Activated CD8-positive, alpha-beta T cell treated with anti-CD3 and anti-CD28 coated beads for 36 hours (primary cell): ENCODE results near the gene ARHGAP10. TPM values are rescaled to one million over a fixed set of nuclear protein-coding genes. Genes with fewer than 3 reads are reported as not detected.

ENCODE experiments used
- ATAC-seq: fragments of 200-7000 bp; cut with Tn5 transposase; one replicate; pipeline ENCODE4 v1.10.0; 2021; ENCODE audit warnings: mild to moderate bottlenecking, moderate library complexity
- CTCF ChIA-PET: fragments of 350-600 bp; sonication (Branson Sonifier 250); formaldehyde crosslinking; loops from one replicate; lab custom pipeline; 2021; ENCODE audit warnings: antibody characterized with exemption; lab: Charles Lee
- POLR2A ChIA-PET: fragments of 350-600 bp; sonication (Branson Sonifier 250); formaldehyde crosslinking; loops from one replicate; lab custom pipeline; 2021; ENCODE audit warnings: antibody characterized with exemption; lab: Charles Lee
- DNase-seq: peaks from one replicate; pipeline ENCODE4 v3.0.0-alpha.2; 2020
- H3K27ac Mint-ChIP-seq: one replicate; pipeline ENCODE4 v1.8.0; 2021; ENCODE audit warnings: mild to moderate bottlenecking, mixed read lengths
- H3K27me3 Mint-ChIP-seq: one replicate; pipeline ENCODE4 v1.8.0; 2021; ENCODE audit warnings: mixed read lengths
- H3K36me3 Mint-ChIP-seq: one replicate; pipeline ENCODE4 v1.8.0; 2021; ENCODE audit warnings: low read depth, mixed read lengths
- H3K4me1 Mint-ChIP-seq: one replicate; pipeline ENCODE4 v1.8.0; 2021; ENCODE audit warnings: low read depth, mixed read lengths
- H3K4me3 Mint-ChIP-seq: one replicate; pipeline ENCODE4 v1.8.0; 2021; ENCODE audit warnings: mild to moderate bottlenecking, moderate library complexity, mixed read lengths
- H3K9me3 Mint-ChIP-seq: one replicate; pipeline ENCODE4 v1.8.0; 2021; ENCODE audit warnings: mixed read lengths
- intact Hi-C: fragments of 100-400 bp; cut with micrococcal nuclease; formaldehyde crosslinking; loops from one replicate; pipeline ENCODE4 v1.10.0; 2022
- total RNA-seq, 2 experiments: library from RNA; stranded (reverse); gene quantifications; one replicate each; pipeline ENCODE4 v1.2.3, GENCODE V29; 2021
- TF ChIP-seq, protein P1 (sequence below): fragments of 200-600 bp; IDR thresholded peaks from one replicate; pipeline ENCODE4 v1.8.0; 2022; ENCODE audit warnings: antibody characterized with exemption, mild to moderate bottlenecking

The ARHGAP10 gene
- total RNA-seq, 2 experiments from 2014 or later = 4.0 to 5.1 TPM

DNA sequence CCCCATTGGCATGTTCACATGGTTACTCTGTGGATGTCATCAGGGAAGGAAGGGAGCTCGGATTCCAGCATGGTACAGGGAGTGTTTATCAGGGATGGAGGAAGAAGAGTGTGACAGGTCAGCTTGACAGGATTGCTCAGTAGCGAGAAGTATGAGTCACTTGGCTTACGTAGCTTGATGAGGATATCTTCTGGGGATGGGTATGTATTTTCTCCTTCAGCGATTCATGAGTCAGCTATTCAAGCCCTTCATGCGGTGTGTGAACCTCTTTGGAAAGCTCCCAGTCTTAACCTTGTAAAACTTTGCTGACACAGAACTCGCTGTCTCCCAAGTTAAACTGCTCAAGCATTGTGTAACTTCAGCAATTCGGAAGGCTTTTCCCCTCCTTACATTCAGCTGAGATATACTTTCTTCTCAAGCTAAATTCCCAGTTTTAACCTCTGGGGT, 275.4 kb downstream of the ARHGAP10 start:
- peaks cover 1% of the 10 kb centered on the region for H3K36me3 Mint-ChIP-seq
- TF ChIP-seq, protein P1, sequence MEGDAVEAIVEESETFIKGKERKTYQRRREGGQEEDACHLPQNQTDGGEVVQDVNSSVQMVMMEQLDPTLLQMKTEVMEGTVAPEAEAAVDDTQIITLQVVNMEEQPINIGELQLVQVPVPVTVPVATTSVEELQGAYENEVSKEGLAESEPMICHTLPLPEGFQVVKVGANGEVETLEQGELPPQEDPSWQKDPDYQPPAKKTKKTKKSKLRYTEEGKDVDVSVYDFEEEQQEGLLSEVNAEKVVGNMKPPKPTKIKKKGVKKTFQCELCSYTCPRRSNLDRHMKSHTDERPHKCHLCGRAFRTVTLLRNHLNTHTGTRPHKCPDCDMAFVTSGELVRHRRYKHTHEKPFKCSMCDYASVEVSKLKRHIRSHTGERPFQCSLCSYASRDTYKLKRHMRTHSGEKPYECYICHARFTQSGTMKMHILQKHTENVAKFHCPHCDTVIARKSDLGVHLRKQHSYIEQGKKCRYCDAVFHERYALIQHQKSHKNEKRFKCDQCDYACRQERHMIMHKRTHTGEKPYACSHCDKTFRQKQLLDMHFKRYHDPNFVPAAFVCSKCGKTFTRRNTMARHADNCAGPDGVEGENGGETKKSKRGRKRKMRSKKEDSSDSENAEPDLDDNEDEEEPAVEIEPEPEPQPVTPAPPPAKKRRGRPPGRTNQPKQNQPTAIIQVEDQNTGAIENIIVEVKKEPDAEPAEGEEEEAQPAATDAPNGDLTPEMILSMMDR = no peak
- intact Hi-C loops = no loop called here
- H3K4me1 Mint-ChIP-seq = peaks cover 5% of the 10 kb centered on the region
- no peak overlapping the region for H3K27ac Mint-ChIP-seq
- no peak overlapping the region for H3K4me3 Mint-ChIP-seq
- ATAC-seq (no peak), DNase-seq (no peak)
- ChIA-PET CTCF (no interaction called here), POLR2A (no interaction called here)
- no peaks in the 10 kb centered on the region for H3K27me3 Mint-ChIP-seq
- no peaks in the 10 kb centered on the region for H3K9me3 Mint-ChIP-seq

DNA sequence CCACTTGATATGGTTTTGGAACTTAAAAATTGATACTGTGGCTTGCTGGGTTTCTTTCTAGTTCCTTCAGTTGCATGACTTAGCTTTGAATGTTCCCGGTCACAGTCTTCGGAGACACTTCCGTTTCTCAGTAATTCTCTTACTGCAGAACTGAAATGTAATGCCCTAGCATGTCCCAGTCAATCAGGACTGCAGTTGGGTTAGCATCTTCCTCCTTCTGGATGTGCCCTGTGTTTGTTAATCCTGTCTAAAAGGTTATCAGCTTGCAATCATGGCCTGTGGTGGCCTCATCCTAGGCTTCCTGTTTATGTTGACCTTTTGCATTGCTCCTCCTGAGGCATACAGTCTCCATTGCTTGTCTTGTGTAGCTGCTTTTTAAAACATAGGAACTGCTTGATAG, 275.9 kb downstream of the ARHGAP10 start:
- H3K4me1 Mint-ChIP-seq = peaks cover 5% of the 10 kb centered on the region
- ATAC-seq (no peak), DNase-seq (no peak)
- peaks cover 1% of the 10 kb centered on the region for H3K36me3 Mint-ChIP-seq
- intact Hi-C loops = no loop called here
- no peaks in the 10 kb centered on the region for H3K9me3 Mint-ChIP-seq
- ChIA-PET POLR2A (no interaction called here), CTCF (no interaction called here)
- no peak overlapping the region for H3K27ac Mint-ChIP-seq
- TF ChIP-seq, protein P1 = no peak
- no peak overlapping the region for H3K4me3 Mint-ChIP-seq
- H3K27me3 Mint-ChIP-seq = no peaks in the 10 kb centered on the region

DNA sequence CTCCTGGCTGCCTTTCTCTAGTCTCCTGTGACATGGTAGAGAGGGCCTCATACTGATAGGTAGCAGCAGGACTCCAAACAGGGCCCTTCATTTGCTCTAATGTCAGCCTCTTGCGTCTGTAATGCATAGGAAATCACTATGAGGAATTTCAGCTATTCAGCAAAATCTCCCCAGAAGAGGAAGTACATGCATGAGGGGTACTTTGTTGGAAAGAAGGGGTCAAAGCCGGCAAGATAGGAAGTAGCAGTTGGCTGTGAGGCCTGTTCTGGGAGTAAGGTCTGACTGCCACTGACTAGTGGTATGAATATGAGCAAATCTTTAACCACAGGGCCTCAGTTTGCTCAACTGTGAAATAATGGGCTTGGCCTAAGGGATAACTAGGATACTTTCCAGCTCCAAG, 283.2 kb downstream of the ARHGAP10 start:
- TF ChIP-seq, protein P1 = no peak
- intact Hi-C loops = no loop called here
- no peak overlapping the region for H3K27ac Mint-ChIP-seq

DNA sequence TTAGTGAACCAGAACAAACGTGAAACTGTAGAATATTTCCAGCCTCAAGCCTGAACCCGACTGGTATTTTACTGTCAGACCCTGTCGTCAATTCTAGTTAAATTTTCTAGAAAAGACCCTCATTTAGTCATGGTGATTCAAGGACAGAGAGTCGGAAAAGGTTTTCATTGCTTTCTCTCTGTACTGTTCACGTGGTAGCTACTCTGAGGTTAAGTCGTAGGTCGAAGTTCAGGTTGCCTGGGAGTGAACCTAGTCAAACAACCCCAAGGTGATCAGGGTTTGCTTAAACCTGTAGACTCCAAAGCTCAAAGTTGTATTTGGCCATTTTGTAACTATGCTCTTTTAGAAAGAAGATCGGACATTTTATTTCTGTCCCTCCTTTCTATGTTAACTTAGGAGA, 283.6 kb downstream of the ARHGAP10 start:
- no peaks in the 10 kb centered on the region for H3K36me3 Mint-ChIP-seq
- CTCF ChIA-PET = interaction anchor here (1.4 kb wide), 1 partner anchor 32 kb away, joined by 3 read pairs; no protein-coding TSS in a partner anchor

More for the DNA sequence above, 283.2 kb downstream of the ARHGAP10 start:
- CTCF ChIA-PET = interaction anchor here (1.4 kb wide), 1 partner anchor 31 kb away, joined by 3 read pairs; no protein-coding TSS in a partner anchor
- Mint-ChIP-seq H3K9me3 (no peaks in the 10 kb centered on the region), H3K4me3 (no peak overlapping the region), H3K27me3 (no peaks in the 10 kb centered on the region), H3K36me3 (no peaks in the 10 kb centered on the region), H3K4me1 (no peaks in the 10 kb centered on the region)
- POLR2A ChIA-PET = no interaction called here
- no peak for DNase-seq
- no peak for ATAC-seq

DNA sequence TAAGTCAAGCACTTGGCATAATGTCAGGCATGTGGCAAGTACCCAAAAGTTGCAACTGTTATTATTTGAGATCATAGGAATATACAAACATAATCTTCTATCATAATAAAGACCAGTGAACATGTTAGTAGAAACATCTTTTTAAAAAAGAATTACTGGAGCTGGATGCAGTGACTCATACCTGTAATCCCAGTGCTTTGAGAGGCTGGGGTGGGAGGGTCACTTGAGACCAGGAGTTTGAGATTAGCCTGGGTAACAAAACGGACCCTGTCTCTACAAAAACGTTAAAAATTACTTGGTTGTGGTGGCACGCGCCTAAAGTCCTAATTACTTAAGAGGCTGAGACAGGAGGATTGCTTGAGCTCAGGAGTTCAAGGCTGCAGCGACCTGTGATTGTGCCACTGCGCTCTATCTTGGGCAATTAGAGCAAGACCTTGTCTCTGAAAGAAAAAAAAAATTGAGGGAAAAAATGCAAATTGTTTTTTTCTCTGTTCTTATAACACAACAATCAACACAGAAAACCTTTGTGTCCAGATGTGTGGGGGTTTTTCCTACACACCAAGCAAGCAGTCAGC, 284.3 kb downstream of the ARHGAP10 start:
- CTCF ChIA-PET = interaction anchor here (1.4 kb wide), 1 partner anchor 32 kb away, joined by 3 read pairs; no protein-coding TSS in a partner anchor
- Mint-ChIP-seq H3K9me3 (no peaks in the 10 kb centered on the region), H3K36me3 (no peaks in the 10 kb centered on the region), H3K27me3 (no peaks in the 10 kb centered on the region), H3K27ac (no peak overlapping the region), H3K4me1 (no peaks in the 10 kb centered on the region), H3K4me3 (no peak overlapping the region)
- ATAC-seq (no peak), DNase-seq (no peak)
- TF ChIP-seq, protein P1 = no peak
- intact Hi-C loops = no loop called here
- POLR2A ChIA-PET = no interaction called here

More for the DNA sequence above, 283.6 kb downstream of the ARHGAP10 start:
- H3K4me1 Mint-ChIP-seq = no peaks in the 10 kb centered on the region
- H3K27ac Mint-ChIP-seq = no peak overlapping the region
- ATAC-seq (no peak), DNase-seq (no peak)
- intact Hi-C loops = no loop called here
- H3K9me3 Mint-ChIP-seq = no peaks in the 10 kb centered on the region
- no peaks in the 10 kb centered on the region for H3K27me3 Mint-ChIP-seq
- no peak overlapping the region for H3K4me3 Mint-ChIP-seq
- TF ChIP-seq, protein P1 = no peak
- POLR2A ChIA-PET = no interaction called here
